ENCODE measurements around the gene TMEM63A.

The TMEM63A gene

DNA sequence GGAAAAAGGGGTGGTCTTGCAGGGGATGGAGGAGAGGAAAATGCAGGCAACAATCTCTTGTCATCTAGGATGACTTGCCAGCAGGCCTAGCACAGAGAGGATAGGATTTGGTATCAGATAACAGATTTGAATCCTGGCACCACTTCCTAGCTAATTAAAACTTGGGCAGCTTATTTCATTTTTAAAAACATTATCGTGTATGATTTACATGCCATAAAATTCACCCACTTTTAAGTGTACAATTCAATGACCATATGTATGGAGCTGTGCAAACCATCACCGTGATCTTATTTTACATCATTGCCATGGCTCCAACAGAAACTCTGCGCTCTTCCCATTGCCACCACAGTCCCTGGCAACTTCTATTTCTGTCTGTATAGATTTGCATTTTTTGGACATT, 34.9 kb upstream of the TMEM63A start:
- no peak for DNase-seq (ENCODE audit: low read depth)
- TF ChIP-seq CTCF (conservative IDR thresholded peaks at IDR 0.05; ENCODE audit: control insufficient read depth, insufficient read depth, low read depth, low read length): no peak
- no peak overlapping the region for H3K4me3 ChIP-seq (ENCODE audit: control insufficient read depth, low read depth, low read length)

GRCh38 chr1:225915538-225915991, 33.4 kb upstream of the TMEM63A start:
- no peak for DNase-seq (ENCODE audit: low read depth)
- no peak for TF ChIP-seq CTCF (conservative IDR thresholded peaks at IDR 0.05; ENCODE audit: control insufficient read depth, insufficient read depth, low read depth, low read length)
- H3K4me3 ChIP-seq (ENCODE audit: control insufficient read depth, low read depth, low read length): no peak overlapping the region

- no peak for DNase-seq (ENCODE audit: low read depth)
- no peak overlapping the region for H3K4me3 ChIP-seq (ENCODE audit: control insufficient read depth, low read depth, low read length)
- no peak for TF ChIP-seq CTCF (conservative IDR thresholded peaks at IDR 0.05; ENCODE audit: control insufficient read depth, insufficient read depth, low read depth, low read length)
Measured at GRCh38 chr1:225914947-225915346, 32.8 kb upstream of the TMEM63A start.

DNA sequence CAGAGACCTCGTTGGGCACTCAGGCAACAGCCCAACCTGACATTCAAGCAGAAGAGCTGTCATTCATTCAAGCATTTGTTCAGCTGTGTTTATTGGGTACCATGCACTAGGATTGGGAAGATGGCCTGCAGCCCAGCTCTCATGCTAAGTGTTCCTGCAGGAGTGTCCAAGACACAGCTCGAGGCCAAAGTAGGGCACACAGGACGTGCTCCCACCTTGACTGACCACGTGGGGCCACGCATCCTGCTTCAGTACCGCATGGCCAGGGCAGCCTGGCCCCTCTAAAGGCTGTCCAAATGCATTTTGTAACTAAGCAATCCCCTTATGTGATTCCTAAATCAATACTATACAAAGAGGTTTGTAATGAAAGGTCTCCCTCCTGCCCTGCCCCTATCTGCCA, 32.2 kb upstream of the TMEM63A start:
- no peak for TF ChIP-seq CTCF (conservative IDR thresholded peaks at IDR 0.05; ENCODE audit: control insufficient read depth, insufficient read depth, low read depth, low read length)
- no peak for DNase-seq (ENCODE audit: low read depth)
- no peak overlapping the region for H3K4me3 ChIP-seq (ENCODE audit: control insufficient read depth, low read depth, low read length)

DNA sequence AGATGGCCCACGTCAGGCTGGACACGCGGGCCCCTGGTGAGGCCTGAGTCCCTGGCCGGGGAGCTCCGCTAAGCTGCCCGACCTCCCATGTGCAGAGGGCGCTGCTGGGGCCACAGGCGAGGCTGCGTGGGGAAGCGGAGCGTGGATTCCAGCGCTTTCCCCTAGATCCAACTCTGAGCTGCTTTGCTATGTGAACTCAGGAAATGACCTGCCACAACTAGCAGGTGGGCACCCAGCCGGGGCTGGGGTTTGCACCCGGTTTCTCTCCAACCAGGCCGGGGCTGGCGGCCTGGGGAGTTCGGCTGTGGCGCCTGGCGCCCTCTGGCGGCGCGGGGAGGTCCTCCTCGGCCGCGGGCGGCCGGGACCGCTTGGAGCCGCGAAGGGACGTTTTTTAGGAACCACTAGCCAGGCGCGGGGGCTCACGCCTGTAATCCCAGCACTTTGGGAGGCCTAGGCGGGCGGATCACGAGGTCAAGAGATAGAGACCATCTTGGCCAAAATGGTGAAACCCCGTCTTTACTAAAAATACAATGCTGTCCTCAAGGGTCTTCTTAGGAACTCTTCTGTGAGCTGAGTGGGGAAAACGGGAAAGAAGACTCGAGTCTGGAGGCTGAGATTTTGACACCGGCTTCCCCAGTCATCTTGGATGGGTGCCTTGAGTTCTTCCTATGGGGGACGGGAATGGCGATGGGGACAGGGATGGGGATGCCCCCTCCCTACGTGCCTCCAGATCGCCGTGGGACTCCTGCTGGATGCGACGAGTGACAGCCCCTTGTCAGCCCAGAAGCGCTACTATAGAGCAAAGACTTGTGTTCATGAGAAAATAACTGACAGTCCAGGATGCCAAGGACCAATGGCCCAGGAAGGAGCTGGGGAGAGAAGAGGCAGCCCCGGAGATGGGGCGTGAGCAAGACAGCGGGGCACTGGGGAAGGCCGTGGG, 29.3 kb upstream of the TMEM63A start:
- peak; percentile 56 for TF ChIP-seq CTCF (conservative IDR thresholded peaks at IDR 0.05; ENCODE audit: control insufficient read depth, insufficient read depth, low read depth, low read length)
- DNase-seq (ENCODE audit: low read depth): peak; percentile 37
- H3K4me3 ChIP-seq (ENCODE audit: control insufficient read depth, low read depth, low read length): no peak overlapping the region

DNA sequence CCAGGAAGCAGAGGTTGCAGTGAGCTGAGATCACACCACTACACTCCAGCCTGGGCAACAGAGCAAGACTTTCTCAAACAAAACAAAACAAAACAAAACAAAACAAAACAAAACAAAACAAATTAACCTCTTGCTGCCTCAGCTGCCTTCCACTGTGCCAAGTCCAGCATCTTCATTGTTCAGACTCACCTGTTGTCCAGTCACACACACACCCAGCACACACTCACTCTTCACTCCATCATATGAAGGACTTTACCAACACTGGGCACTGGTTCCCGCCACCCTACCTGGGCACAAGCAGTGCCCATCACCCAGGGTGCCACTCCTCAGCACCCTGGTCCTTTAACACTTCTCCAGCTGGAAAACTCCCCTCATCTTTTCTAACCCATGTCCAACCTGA, 27.3 kb upstream of the TMEM63A start:
- TF ChIP-seq CTCF (conservative IDR thresholded peaks at IDR 0.05; ENCODE audit: control insufficient read depth, insufficient read depth, low read depth, low read length): no peak
- no peak overlapping the region for H3K4me3 ChIP-seq (ENCODE audit: control insufficient read depth, low read depth, low read length)
- no peak for DNase-seq (ENCODE audit: low read depth)

Measured in fibroblast of mammary gland (primary cell).